ENCODE data around the gene SNX6. TPM values are rescaled to one million over a fixed set of nuclear protein-coding genes. Genes with fewer than 3 reads are reported as not detected.

The SNX6 gene
- 10 to 100 TPM; 62.6 to 77.7 (median 67.1) TPM for total RNA-seq
- total RNA-seq (2013), result 127 TPM

DNA sequence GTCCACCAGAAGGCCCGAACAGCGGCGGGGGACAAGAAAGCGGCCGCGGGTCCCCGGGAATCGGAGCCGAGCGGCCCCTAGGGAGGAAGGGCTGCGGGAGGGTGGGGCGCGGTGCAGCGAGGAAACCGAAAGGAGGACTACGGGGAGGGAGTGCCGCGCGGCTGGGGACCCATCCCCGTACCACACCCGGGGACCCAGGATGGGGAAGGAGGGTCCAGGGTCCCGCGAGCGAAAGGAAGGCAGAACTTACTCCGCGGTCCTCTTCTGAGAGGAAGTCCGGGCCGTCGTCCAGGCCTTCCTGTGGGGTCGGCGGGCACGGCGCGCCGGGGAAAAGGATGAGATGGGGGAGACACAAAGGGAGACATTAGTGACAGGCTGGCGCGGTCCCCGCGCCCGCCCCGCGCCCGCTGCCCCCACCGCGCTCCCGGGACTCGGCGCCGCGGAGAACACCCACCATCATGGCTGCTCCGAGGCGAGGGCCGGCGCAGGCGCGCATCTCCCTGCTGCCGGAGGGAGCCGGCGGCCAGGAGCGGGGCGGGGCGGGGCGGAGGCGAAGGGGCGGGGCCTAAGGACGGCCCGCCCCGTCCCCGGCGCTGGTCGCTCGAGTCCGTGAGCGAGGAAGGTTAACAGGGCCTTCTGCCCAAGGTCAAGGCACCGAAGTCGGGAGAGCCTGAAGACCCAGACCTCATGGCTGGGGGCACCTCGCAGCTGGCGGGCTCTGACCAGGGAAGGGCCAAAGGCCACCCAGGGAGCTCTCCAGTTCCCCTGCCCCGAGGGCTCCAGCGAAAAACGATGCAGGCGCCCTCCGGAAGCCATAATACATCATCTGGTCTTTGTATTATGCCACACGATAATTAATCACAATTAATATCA, at the start of gene SNX6:
Gene SNX6 (minus strand): TSS at position 492 of the 873 bp plus-strand sequence. CDS start 32 bp downstream, at position 460.
- H3K27me3 ChIP-seq (ENCODE audit: control insufficient read depth, insufficient read depth, low read length), result no peaks in the 10 kb centered on the region

DNA sequence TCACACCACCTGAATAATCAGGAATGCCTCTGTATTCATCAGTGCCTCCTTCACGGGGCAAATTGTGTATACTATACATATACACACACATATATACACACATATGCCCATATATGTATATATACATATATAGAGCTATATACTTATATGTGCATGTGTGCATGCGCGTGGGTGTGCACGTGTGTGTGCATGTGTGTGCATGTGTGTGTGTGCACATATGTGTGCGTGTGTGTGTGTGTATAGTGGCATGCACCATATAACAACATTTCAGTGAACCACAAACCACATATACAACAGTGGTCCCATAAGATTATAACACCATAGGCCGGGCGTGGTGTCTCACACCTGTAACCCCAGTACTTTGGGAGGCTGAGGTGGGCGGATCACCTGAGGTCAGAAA, 48.8 kb upstream of the SNX6 start:
- peaks cover 0 to 4% of the 10 kb centered on the region in 2 donors for H3K27me3 Mint-ChIP-seq (ENCODE audit: low read depth in 2 of 2)
- Histone ChIP-seq H3K36me3 (ENCODE audit: control insufficient read depth, insufficient read depth, low read length) (no peaks in the 10 kb centered on the region), H3K27ac (ENCODE audit: low read length) (no peak overlapping the region), H3K4me3 (ENCODE audit: low read length) (no peak overlapping the region), H3K4me1 (ENCODE audit: control insufficient read depth, insufficient read depth, low read length) (no peaks in the 10 kb centered on the region), H3K27me3 (ENCODE audit: control insufficient read depth, insufficient read depth, low read length) (no peaks in the 10 kb centered on the region), H3K9me3 (ENCODE audit: control insufficient read depth, insufficient read depth, low read length) (no peaks in the 10 kb centered on the region)
- ATAC-seq (peak in 1 of 3 donors; percentile 14), DNase-seq (no peak)
- H3K27ac Mint-ChIP-seq, result no peak overlapping the region
- intact Hi-C loops (cut with micrococcal nuclease), result loop anchor here (10.0 kb wide), 1 partner anchor 236 kb away; no protein-coding TSS in a partner anchor
- no peak overlapping the region for H3K4me3 Mint-ChIP-seq
- H3K9me3 Mint-ChIP-seq, result no peaks in the 10 kb centered on the region
- no peaks in the 10 kb centered on the region for H3K36me3 Mint-ChIP-seq
- no peaks in the 10 kb centered on the region for H3K4me1 Mint-ChIP-seq
- 86% methylated on average over 4 of the region's 8 CpGs for WGBS (ENCODE audit: insufficient coverage)
- no peak for TF ChIP-seq CTCF (IDR thresholded peaks at IDR 0.05)

More for the DNA sequence above, at the start of gene SNX6:
- H3K4me3 Mint-ChIP-seq, result peak within 1 kb of the TSS; percentile 93
- no peaks in the 10 kb centered on the region for H3K36me3 Mint-ChIP-seq
- H3K4me3 ChIP-seq (ENCODE audit: low read length), result peak within 1 kb of the TSS; percentile 94
- H3K4me1 Mint-ChIP-seq, result peaks cover 17 to 22% of the 10 kb centered on the region in 2 donors
- H3K27ac Mint-ChIP-seq, result peak within 1 kb of the TSS; percentile 83 to 96
- peak; percentile 80 to 93 for DNase-seq
- H3K27ac ChIP-seq (ENCODE audit: low read length), result peak within 1 kb of the TSS; percentile 95
- WGBS (ENCODE audit: insufficient coverage), result under 1% methylated on average over 84 of the region's 84 CpGs
- intact Hi-C loops (cut with micrococcal nuclease), result loop anchor here (5.0 kb wide), 2 partner anchors 93 to 242 kb away; partner anchors contain the start of gene EAPP
- ATAC-seq, result peak; percentile 98 to 99 (median 99)
- no peaks in the 10 kb centered on the region for H3K9me3 ChIP-seq (ENCODE audit: control insufficient read depth, insufficient read depth, low read length)
- H3K9me3 Mint-ChIP-seq, result no peaks in the 10 kb centered on the region
- H3K4me1 ChIP-seq (ENCODE audit: control insufficient read depth, insufficient read depth, low read length), result peaks cover 19% of the 10 kb centered on the region
- H3K36me3 ChIP-seq (ENCODE audit: control insufficient read depth, insufficient read depth, low read length), result peaks cover 3% of the 10 kb centered on the region
- H3K27me3 Mint-ChIP-seq (ENCODE audit: low read depth in 2 of 2), result peaks cover 0 to 9% of the 10 kb centered on the region in 2 donors
- no peak for TF ChIP-seq CTCF (IDR thresholded peaks at IDR 0.05)

DNA sequence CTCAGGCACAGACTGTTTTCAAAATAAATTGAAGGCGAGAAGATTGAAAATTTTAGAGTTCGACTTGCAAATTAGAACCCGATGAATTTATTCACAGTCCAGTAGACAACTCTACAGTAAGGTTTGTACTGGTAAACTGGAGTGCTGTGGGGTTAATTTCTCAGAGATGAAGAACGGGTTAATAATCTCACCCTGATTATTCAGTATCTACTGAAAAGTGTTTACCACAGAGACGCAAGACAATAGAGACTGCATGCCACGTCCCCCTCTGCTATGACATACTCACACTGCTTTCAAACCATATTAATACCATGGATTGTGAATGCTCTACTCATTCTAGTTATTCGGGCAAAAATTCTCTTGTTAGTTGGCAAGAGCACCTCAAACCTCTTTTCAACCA, 48.4 kb upstream of the SNX6 start:
- ATAC-seq, result no peak
- no peaks in the 10 kb centered on the region for H3K9me3 ChIP-seq (ENCODE audit: control insufficient read depth, insufficient read depth, low read length)
- H3K36me3 ChIP-seq (ENCODE audit: control insufficient read depth, insufficient read depth, low read length), result no peaks in the 10 kb centered on the region
- no peak overlapping the region for H3K27ac Mint-ChIP-seq
- 96% methylated on average over 7 of the region's 7 CpGs for WGBS (ENCODE audit: insufficient coverage)
- intact Hi-C loops (cut with micrococcal nuclease), result loop anchor here (10.0 kb wide), 1 partner anchor 236 kb away; no protein-coding TSS in a partner anchor
- H3K27me3 ChIP-seq (ENCODE audit: control insufficient read depth, insufficient read depth, low read length), result no peaks in the 10 kb centered on the region
- no peak overlapping the region for H3K4me3 Mint-ChIP-seq
- no peak overlapping the region for H3K27ac ChIP-seq (ENCODE audit: low read length)
- DNase-seq, result no peak
- no peaks in the 10 kb centered on the region for H3K36me3 Mint-ChIP-seq
- no peak for TF ChIP-seq CTCF (IDR thresholded peaks at IDR 0.05)
- no peaks in the 10 kb centered on the region for H3K4me1 ChIP-seq (ENCODE audit: control insufficient read depth, insufficient read depth, low read length)
- H3K9me3 Mint-ChIP-seq, result no peaks in the 10 kb centered on the region
- H3K4me1 Mint-ChIP-seq, result no peaks in the 10 kb centered on the region
- H3K27me3 Mint-ChIP-seq (ENCODE audit: low read depth in 2 of 2), result peaks cover 0 to 4% of the 10 kb centered on the region in 2 donors
- H3K4me3 ChIP-seq (ENCODE audit: low read length), result no peak overlapping the region

Measured in natural killer cell (primary cell).